Stimulated activated CD8-positive, alpha-beta memory T cell treated with anti-CD3 and anti-CD28 coated beads, Interleukin-7, amount 100 ng/mL, for 24 hours (primary cell): ENCODE results near the gene PCDHB12.
"Not testable (repeated sequence)": the region's sequence is repeated elsewhere in the genome, so short reads cannot be mapped to it uniquely, and the experiment has no call there.

ENCODE experiments used
- DNase-seq: peaks from one replicate; pipeline ENCODE4 v3.0.0-alpha.2; 2020; ENCODE audit warnings: low read depth

PCDHB12 gene

GRCh38 chr5:141210281-141210680, 1.8 kb downstream of the PCDHB12 start:
- DNase-seq, result not testable (repeated sequence)

DNA sequence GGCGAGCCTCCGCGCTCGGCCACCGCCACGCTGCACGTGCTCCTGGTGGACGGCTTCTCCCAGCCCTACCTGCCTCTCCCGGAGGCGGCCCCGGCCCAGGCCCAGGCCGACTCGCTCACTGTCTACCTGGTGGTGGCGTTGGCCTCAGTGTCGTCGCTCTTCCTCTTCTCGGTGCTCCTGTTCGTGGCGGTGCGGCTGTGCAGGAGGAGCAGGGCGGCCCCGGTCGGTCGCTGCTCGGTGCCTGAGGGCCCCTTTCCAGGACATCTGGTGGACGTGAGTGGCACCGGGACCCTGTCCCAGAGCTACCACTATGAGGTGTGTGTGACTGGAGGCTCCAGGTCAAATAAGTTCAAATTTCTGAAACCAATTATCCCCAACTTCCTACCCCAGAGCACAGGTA, 2.3 kb downstream of the PCDHB12 start:
- DNase-seq, result not testable (repeated sequence)

GRCh38 chr5:141213656-141214339, 5.3 kb downstream of the PCDHB12 start, which contains the start of gene PCDHB13:
TSS of gene PCDHB13 (plus strand) at chr5:141213919. CDS start at chr5:141214124, 205 bp downstream.
- DNase-seq, result not testable (repeated sequence)

- DNase-seq, result not testable (repeated sequence)
Observed at GRCh38 chr5:141214583-141214982, 6.1 kb downstream of the PCDHB12 start.

DNA sequence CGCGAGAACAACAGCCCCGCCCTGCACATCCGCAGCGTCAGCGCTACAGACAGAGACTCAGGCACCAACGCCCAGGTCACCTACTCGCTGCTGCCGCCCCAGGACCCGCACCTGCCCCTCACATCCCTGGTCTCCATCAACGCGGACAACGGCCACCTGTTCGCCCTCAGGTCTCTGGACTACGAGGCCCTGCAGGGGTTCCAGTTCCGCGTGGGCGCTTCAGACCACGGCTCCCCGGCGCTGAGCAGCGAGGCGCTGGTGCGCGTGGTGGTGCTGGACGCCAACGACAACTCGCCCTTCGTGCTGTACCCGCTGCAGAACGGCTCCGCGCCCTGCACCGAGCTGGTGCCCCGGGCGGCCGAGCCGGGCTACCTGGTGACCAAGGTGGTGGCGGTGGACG, 7.0 kb downstream of the PCDHB12 start:
- DNase-seq, result not testable (repeated sequence)

DNA sequence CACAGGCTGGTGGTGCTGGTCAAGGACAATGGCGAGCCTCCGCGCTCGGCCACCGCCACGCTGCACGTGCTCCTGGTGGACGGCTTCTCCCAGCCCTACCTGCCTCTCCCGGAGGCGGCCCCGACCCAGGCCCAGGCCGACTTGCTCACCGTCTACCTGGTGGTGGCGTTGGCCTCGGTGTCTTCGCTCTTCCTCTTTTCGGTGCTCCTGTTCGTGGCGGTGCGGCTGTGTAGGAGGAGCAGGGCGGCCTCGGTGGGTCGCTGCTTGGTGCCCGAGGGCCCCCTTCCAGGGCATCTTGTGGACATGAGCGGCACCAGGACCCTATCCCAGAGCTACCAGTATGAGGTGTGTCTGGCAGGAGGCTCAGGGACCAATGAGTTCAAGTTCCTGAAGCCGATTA, 7.5 kb downstream of the PCDHB12 start:
- not testable (repeated sequence) for DNase-seq

- no peak for DNase-seq
Observed at GRCh38 chr5:141223112-141223783, 14.7 kb downstream of the PCDHB12 start, which contains the start of gene PCDHB14. TSS of gene PCDHB14 (plus strand) at chr5:141223343. CDS start at chr5:141223506, 163 bp downstream.

- DNase-seq, result not testable (repeated sequence)
Observed at GRCh38 chr5:141224844-141225243, 16.3 kb downstream of the PCDHB12 start.

- DNase-seq, result not testable (repeated sequence)
Observed at GRCh38 chr5:141225421-141225820, 16.9 kb downstream of the PCDHB12 start.

GRCh38 chr5:141234109-141234667, 25.7 kb downstream of the PCDHB12 start:
- DNase-seq, result no peak

GRCh38 chr5:141235922-141236321, 27.4 kb downstream of the PCDHB12 start:
- not testable (repeated sequence) for DNase-seq

GRCh38 chr5:141236516-141237313, 28.2 kb downstream of the PCDHB12 start:
- no peak for DNase-seq

DNA sequence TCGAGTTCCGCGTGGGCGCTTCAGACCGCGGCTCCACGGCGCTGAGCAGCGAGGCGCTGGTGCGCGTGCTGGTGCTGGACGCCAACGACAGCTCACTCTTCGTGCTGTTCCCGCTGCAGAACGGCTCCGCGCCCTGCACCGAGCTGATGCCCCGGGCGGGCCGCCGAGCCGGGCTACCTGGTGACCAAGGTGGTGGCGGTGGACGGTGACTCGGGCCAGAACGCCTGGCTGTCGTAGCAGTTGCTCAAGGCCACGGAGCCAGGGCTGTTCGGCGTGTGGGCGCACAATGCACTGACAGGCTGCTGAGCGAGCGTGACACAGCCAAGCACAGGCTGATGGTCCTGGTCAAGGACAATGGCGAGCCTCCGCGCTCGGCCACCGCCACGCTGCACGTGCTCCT, 33.0 kb downstream of the PCDHB12 start:
- no peak for DNase-seq

DNA sequence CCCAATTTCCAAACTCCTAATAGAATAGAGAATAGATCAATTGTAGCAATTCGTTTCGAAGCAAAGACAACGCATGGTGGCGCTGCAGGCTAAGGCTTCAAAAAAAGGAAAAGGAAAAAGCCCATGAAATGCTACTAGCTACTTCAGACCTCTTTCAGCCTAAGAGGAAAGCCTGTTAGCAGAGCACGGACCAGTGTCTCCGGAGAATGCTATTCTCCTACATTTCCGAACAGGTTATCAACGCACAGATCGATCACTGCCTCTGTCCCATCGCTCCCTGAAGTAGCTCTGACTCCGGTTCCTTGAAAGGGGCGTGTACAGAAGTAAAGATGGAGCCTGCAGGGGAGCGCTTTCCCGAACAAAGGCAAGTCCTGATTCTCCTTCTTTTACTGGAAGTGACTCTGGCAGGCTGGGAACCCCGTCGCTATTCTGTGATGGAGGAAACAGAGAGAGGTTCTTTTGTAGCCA, 36.8 kb downstream of the PCDHB12 start, which contains the start of gene PCDHB15:
Gene PCDHB15, plus strand, starts transcription at position 146 of the 468 bp plus-strand sequence. Its CDS starts 184 bp downstream, at position 330.
- DNase-seq, result no peak

DNA sequence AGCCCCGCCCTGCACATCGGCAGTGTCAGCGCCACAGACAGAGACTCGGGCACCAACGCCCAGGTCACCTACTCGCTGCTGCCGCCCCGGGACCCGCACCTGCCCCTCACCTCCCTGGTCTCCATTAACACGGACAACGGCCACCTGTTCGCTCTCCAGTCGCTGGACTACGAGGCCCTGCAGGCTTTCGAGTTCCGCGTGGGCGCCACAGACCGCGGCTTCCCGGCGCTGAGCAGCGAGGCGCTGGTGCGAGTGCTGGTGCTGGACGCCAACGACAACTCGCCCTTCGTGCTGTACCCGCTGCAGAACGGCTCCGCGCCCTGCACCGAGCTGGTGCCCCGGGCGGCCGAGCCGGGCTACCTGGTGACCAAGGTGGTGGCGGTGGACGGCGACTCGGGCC, 38.5 kb downstream of the PCDHB12 start:
- DNase-seq, result not testable (repeated sequence)

DNA sequence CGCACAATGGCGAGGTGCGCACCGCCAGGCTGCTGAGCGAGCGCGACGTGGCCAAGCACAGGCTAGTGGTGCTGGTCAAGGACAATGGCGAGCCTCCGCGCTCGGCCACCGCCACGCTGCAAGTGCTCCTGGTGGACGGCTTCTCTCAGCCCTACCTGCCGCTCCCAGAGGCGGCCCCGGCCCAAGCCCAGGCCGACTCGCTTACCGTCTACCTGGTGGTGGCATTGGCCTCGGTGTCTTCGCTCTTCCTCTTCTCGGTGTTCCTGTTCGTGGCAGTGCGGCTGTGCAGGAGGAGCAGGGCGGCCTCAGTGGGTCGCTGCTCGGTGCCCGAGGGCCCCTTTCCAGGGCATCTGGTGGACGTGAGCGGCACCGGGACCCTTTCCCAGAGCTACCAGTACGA, 38.9 kb downstream of the PCDHB12 start:
- not testable (repeated sequence) for DNase-seq

- no peak for DNase-seq
Observed at GRCh38 chr5:141250576-141250975, 42.1 kb downstream of the PCDHB12 start.

GRCh38 chr5:141258464-141258863, 49.9 kb downstream of the PCDHB12 start:
- DNase-seq, result no peak

GRCh38 chr5:141258948-141259347, 50.4 kb downstream of the PCDHB12 start:
- DNase-seq, result no peak

DNA sequence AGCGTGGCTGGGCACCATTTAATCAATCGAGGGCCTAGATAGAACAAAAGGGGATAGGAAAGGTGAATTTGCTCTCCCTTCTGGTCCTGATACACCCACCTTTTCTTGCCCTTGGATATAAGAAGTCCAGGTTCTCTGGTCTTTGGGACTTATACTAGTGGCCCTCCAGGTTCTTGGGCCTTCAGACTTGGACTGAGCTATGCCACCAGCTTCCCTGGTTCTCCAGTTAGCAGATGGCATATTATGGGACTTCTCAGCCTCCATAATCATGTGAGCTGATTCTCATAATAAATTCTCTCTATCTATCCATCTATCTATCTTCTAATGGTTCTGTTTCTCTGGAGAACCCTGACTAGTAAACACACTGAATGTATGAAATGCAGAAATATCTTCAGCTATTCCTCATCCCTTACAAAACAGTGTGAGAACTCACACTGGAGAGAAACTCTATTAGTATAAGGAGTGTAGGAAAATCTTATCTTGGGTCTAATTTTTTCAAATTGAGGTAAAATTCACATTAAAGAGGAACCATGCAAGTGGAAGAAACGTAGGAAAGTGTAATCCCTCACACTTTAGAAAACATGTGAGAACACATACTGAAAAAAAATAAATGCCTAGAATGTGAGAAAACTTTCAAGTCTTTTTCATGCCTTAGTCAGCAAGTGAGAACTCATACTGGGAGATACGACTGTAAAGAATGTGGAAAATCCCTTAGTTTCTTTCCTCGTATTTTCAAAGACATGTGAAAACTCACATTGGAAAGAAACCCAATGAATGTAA, 52.1 kb downstream of the PCDHB12 start:
- DNase-seq, result no peak

DNA sequence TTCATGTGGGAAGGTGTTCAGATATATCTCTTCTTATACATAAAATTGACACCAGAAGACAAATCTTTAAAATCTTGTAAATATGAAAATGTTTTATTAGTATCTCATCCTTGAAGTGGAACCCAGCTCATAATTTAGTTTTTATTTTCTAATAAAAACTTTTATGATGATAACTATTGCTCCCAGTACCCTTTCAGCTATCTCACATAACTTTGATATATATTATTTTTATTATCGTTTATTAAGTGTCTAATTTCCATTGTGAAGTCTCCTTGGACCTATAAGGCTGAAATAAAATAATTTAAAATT, 52.7 kb downstream of the PCDHB12 start:
- DNase-seq, result no peak
